NCI-H345 treated with DMSO at 0.1 percent for 48 hours (cell line): ENCODE data around the gene TMEM150B.
"Not testable (repeated sequence)": the region's sequence is repeated elsewhere in the genome, so short reads cannot be mapped to it uniquely, and the experiment has no call there.

Source experiments
- DNase-seq: peaks from one replicate; lab custom pipeline; 2025; ENCODE audit not compliant: unreplicated experiment; lab: John Stamatoyannopoulos, UW

TMEM150B gene

DNA sequence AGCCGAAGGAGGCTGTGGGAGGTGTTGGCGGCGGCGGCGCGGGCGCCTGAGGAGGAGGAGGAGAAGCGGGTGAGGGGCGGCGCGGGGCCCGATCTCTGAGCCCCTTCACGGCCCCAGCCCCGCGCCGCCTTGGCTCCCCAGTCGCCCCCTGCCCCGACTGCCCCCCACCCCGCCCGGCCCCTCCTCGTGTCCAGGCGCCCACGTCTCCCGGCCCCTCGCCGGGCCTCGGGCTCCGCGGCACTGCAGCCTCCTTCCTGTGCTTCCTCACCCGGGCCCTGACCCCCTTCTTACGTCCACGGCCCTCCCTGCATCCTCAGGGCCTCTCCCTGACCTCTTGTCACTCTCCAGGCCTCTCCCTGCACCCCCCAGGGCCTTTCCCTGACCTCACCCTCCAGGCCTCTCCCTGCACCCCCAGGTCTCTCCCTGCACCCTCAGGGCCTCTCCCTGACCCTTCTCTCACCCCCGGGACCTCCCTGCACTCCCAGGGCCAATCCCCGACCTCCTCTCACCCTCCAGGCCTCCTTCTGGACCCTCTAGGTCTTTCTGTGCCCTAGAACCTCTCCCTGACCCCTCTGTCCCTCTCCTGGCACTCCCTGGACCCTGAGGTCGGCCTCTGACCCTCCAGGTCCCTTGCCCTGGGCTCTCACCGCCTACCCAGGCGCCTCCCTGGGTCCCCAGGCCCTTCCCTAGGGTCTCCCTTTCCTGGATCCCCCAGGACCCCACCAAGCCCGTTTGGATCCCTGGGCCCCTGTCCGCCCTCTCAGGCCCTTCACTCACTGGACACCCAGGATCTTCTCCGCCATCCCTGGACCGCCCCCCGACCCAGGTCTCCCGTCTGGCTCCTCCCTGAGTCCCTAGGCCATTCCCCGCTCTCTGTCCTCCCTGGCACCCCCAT, 15.0 kb upstream of the TMEM150B start:
- DNase-seq: no peak

- DNase-seq: peak; percentile 100
These were observed 14.2 kb upstream of the TMEM150B start, which contains the start of gene KMT5C for GRCh38 chr19:55339105-55339888. Gene KMT5C, plus strand, starts transcription at chr19:55339876. Its CDS starts 2,061 bp downstream, at chr19:55341937.

GRCh38 chr19:55336101-55336500, 11.0 kb upstream of the TMEM150B start:
- no peak for DNase-seq

DNA sequence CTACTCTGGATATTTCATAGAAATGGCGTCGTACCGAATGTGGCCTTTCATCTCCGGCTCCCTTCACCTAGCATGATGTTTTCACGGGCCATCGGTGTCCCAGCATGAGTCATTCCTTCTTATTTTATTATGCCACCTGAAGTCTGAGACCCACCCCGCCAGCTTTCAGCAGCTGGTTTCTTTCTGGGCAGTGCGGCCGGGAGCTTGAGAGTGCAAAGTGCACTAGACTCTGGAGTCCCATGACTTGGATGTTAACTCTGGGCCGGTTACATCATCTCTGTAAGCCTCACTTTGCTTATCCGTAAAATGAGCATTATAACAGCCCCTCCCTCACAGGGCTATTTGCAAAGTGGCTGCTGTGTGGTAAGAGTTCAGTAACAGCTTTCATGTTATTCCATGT, 8.7 kb upstream of the TMEM150B start:
- no peak for DNase-seq

DNA sequence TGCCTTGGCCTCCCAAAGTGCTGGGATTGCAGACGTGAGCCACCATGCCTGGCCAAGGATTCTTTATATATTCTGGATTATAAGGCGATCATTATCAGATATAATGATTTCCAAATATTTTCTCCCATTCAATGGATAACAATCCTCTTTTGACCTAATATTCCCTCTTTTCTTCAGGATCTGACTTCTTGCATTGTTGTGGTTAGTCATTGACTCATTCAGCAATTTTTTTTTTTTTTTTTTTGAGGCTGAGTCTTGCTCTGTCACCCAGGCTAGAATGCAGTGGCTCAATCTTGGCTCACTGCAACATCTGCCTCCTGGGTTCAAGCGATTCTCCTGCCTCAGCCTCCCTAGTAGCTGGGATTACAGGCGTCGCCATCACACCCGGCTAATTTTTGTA, 4.7 kb upstream of the TMEM150B start:
- DNase-seq: not testable (repeated sequence)

- DNase-seq: not testable (repeated sequence)
These were observed 3.7 kb upstream of the TMEM150B start for GRCh38 chr19:55328774-55329318.

DNA sequence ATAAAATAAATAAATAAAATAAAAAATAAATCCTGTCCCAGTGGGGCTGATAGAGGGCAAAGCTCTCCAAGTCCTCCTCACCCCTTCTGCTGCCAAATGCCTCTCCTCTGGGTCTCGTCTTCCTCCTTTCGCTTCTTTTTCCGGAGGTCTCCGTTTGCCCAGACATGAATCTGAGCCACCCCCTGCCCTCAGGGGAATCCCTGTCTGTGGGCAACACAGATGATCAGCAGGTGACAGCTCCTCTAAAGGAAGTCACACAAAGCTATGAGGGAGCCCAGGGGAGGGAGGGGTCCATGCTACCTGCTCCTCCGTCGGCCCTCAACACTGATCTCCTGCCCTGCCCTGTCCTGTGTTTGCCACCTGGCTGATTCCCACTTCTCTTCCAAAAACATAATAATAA, 479 bp downstream of the TMEM150B start:
- no peak for DNase-seq

- DNase-seq: no peak
These were observed 2.8 kb downstream of the TMEM150B start for GRCh38 chr19:55322204-55322885.

DNA sequence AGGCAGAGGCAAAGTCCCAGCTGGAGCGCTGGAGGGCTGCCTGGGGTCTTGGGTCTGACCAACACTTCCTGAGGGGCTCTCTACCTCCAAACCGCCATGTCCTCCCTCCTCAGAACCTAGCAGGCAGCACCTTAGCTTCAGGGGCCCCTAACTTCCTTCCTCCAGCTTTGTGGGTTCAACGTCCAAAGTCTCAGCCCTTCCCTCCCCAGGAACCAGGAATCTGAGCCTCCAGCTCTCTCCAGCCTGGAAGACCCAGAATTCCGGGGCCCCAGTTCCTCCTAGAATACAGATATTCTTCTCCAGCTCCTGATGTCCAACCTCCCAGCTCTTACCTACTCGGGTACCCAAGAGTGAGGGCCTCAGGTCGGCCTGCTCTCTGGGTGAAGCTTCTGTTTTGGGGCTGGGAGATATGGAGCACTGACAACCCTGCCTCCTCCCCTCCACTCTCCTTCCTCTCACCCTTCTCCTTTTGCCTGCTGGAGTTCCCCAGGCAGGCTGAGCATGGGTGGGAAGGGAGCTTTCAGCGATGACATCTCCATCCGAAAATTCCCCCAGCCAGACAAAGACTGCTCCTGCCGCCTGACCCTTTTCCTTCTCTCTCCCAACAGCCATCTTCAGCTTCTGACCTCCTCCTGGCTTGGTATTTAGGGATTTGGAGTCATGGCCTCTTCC, 3.5 kb downstream of the TMEM150B start:
- DNase-seq: no peak

DNA sequence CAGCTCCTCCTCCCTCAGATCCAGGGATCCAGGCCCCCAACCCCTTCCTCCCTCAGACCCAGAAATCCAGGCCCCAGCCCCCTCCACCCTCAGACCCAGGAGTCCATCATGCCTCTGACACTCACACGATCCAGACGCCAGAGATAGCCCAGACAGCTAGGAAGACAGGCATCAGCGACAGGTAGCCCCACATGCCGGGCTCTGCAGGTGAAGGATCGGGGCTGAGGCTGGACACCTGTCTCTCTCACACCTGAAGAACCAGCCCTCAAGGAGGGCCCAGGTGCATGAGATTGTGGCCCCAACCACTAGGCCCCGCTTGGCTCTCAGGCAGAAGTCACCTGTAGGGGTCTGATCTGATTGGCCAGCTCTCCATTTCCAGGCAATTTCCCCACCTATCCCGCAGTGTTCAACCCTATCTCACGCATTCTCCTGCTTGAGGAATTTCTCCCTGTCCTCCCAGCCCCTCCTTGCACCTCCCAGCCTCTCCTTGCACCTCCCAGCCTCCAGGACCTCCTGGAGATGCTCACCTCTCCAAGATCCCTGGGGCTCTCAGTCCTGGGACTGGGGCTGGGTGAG, 4.2 kb downstream of the TMEM150B start:
- DNase-seq: no peak

- no peak for DNase-seq
These were observed 5.4 kb downstream of the TMEM150B start for GRCh38 chr19:55319785-55320184.

DNA sequence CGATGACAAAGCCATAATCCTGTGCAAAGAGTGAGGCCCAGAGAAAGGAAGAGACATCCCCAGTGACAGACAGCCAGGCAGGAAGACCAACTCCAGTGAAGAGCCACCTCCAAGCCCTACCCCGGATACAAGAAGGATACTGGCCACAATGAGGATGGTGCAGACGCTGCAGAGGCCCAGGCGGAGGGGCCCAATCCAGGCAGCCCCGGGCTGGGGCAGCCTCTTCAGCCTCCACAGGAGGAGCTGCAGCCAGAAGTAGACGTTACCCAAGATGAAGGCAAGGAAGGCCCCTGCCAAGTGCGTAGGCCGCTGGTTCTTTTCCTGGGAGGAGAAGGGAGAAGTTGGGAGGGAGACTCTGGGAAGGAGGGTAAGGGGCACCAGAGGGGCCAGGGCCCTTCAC, 8.5 kb downstream of the TMEM150B start:
- DNase-seq: no peak

DNA sequence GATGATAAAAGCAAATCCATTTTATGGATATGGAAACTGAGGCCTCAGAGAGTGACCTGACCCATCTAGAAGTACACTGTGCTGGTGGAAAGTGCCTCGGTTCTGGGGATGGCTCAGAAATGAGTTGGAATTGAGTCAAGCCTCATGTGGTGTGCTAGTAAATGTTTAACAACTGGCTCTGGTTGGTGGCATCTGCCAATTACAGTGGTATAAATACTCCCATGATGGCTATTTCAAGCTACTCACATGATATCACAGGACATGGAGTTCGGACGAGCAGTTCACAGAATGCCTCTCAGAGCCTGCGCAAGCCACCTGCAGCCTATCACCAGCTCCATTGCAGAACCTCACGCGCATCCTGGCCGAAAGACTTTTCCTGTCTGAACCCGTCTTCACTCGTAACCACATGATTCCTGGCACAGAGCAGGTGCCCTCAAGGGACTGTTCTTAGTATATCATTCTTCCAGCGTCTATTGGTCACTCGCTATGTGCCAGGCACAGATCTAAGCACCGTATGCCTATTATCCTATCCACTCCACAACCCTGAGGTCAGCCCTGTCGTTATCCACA, 9.1 kb downstream of the TMEM150B start:
- DNase-seq: no peak

DNA sequence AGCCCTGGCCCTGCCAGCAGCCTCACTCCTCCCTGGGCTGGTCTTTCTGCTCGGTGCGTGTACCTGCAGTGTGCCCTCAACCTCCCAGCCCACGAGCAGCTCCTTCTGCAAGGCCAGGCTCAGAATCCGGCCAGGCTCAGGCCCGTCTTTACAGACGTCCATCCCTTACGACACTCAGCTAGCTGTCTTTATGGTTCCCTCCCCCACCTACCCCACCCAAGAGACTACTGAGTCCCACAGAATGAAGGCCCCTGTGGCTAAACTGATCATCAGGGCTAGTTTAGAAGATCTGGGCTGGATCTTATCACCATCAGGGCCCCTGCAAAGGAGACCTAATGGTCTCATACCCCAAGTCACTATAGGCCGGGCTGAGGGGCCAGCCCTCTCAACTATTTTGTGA, 10.7 kb downstream of the TMEM150B start:
- no peak for DNase-seq

DNA sequence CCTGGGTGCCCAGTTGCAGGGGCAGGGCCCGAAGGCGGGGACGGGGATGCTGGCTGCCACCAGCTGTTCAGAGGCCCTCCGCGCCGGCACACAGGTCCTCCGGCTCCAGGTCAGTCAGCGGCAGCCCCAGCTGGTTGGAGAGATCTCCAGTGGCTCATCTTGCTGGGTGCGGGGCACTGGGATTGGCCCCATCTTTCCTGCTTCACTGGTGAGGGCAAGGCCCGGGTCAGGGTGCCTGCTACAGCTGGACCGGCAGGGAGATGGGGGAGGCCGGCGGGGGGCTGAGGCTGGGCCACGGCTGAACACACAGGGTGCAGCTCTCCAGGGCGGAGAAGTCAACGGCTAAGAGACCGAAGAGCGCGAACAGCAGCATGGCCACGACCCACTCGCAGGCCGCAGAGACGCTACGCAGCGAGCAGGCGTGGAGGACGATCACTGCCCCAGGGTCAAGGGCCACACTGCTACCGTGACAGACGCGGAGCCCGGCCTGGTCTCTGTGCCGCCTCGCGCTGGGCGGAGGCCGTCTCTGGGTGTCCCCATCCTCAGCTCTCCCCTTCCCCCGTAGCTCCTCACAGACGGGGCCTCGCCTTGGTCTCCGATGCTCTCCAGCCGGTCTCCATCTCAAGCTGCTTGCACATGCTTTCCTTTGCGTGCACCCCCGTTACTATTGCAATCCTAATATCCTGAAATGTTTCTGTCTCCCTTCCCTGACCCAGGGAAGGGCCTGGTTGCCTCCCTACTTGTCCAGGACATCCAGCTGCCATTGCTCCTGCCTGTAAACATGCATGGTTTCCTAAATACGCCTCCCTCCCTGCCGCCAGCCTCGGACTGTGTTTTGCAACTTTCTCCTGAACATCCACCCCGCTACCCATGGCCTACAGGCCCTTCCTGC, 12.3 kb downstream of the TMEM150B start:
- DNase-seq: no peak

DNA sequence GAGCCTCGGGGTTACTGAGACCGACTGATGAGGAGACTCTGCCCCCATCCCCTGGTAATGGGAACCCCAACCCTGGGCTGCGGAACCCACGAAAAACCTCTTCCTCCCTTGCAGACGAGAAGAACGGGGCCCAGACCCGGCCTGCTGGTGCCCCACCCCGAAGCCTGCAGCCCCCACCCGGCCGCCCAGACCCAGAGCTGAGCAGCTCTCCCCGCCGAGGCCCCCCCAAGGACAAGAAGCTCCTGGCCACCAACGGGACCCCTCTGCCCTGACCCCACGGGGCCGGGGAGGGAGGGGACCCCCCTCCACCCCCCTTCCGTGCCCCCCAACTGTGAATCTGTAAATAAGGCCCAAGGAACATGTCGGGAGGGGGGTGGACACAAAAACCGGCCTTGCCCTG, 13.3 kb downstream of the TMEM150B start:
- no peak for DNase-seq

DNA sequence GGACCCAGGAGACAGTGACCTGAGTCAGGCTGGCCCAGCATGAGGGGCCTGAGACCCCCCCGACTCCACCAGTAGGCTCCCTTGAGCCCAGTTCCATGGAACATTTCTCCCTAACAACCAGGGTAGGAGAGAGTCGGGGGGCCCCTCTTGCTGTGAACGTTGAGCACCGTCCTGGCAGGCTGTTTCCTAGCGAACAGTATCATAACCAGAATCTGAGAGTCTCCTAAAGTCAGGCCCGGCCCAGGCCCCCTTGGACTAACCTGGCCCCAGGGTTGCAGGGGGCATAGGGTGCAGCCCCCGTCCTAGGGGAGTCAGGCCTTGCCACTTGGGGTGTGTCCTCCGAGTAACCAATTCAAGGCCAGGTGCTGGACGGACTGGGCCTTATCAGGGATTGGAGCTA, 13.7 kb downstream of the TMEM150B start:
- no peak for DNase-seq

DNA sequence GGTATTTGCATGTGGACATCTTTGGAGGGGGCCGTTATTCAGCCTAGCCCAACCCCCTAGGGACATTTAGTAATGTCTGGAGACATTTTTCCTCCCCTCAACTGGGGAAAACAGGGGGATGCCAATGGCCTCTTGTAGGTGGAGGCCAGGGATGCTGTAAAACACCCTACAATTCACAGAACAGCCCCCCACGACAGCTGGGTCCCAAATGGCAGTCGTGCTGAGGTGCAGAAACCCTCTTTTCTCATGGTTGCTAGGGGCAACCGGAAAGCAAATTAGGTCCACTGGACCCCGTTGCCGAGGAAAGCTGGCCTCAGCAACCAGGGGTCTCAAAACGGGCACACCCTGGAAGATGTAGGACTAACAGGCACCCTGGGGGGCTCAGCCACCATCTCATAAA, 14.6 kb downstream of the TMEM150B start:
- no peak for DNase-seq

DNA sequence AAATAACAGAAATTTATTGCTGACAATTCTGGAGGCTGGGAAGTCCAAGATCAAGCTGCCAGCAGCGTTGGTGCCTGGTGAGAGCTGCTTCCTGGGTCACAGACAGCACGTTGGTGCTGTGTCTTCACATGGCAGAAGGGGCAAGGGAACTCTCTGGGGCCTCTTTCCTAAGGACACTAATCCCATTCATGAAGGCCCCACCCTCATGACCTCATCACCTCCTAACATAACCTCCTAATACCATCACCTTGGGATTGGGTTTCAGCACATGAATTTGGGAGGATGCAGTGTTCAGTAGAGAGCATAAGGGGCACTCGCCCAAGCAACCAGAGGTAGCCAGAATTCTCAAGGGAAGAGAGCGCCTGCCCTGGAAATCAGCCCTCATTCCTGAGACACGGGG, 15.7 kb downstream of the TMEM150B start:
- DNase-seq: no peak
